ENCODE data around the gene EPHB1. TPM values are rescaled to one million over a fixed set of nuclear protein-coding genes. Genes with fewer than 3 reads are reported as not detected.

EPHB1 gene
- total RNA-seq, 4 donors from 2014 or later, result 0.82 to 2.2 (median 1.2) TPM

- H3K36me3 ChIP-seq, result no peaks in the 10 kb centered on the region
- H3K4me1 ChIP-seq, result no peaks in the 10 kb centered on the region
- DNase-seq, result no peak
- H3K27me3 ChIP-seq, result no peaks in the 10 kb centered on the region
- intact Hi-C loops (cut with DNase I; ENCODE audit: low total_unique reads) (no loop called here), in situ Hi-C loops (cut with MboI; ENCODE audit: low pct_ligation_motif_present in 1 of 4, low pct_unique_long_range_greater_than_20kb in 1 of 4, low sequenced_read_pairs in 3 of 4) (no loop called here)
- no peak overlapping the region for H3K27ac ChIP-seq
- no peaks in the 10 kb centered on the region for H3K9me3 ChIP-seq
- WGBS, 2 donors (ENCODE audit: low coverage in 1 of 2), result 83 to 85% methylated on average over 4 to 5 of the region's 5 CpGs
- TF ChIP-seq CTCF (IDR thresholded peaks at IDR 0.05) (no peak), EP300 (IDR thresholded peaks at IDR 0.05; ENCODE audit: low read depth) (no peak), POLR2AphosphoS5 (IDR thresholded peaks at IDR 0.05) (no peak), POLR2A (IDR thresholded peaks at IDR 0.05) (no peak)
- H3K4me3 ChIP-seq, result no peak overlapping the region
Measured at GRCh38 chr3:135155791-135156190, 360.7 kb downstream of the EPHB1 start.

GRCh38 chr3:135157045-135157740 is 362.1 kb downstream of the EPHB1 start:
- H3K9me3 ChIP-seq, result no peaks in the 10 kb centered on the region
- in situ Hi-C loops (cut with MboI; ENCODE audit: low pct_ligation_motif_present in 1 of 4, low pct_unique_long_range_greater_than_20kb in 1 of 4, low sequenced_read_pairs in 3 of 4) (no loop called here), intact Hi-C loops (cut with DNase I; ENCODE audit: low total_unique reads) (no loop called here)
- H3K27ac ChIP-seq, result no peak overlapping the region
- no peak overlapping the region for H3K4me3 ChIP-seq
- H3K27me3 ChIP-seq, result no peaks in the 10 kb centered on the region
- TF ChIP-seq EP300 (IDR thresholded peaks at IDR 0.05; ENCODE audit: low read depth) (no peak), POLR2AphosphoS5 (IDR thresholded peaks at IDR 0.05) (no peak), CTCF (IDR thresholded peaks at IDR 0.05) (no peak), POLR2A (IDR thresholded peaks at IDR 0.05) (no peak)
- WGBS, 2 donors (ENCODE audit: low coverage in 1 of 2), result 37 to 62% methylated on average over 4 to 6 of the region's 6 CpGs
- DNase-seq, result no peak
- H3K4me1 ChIP-seq, result no peaks in the 10 kb centered on the region
- no peaks in the 10 kb centered on the region for H3K36me3 ChIP-seq

GRCh38 chr3:135158520-135158919 is 363.5 kb downstream of the EPHB1 start:
- intact Hi-C loops (cut with DNase I; ENCODE audit: low total_unique reads) (no loop called here), in situ Hi-C loops (cut with MboI; ENCODE audit: low pct_ligation_motif_present in 1 of 4, low pct_unique_long_range_greater_than_20kb in 1 of 4, low sequenced_read_pairs in 3 of 4) (no loop called here)
- TF ChIP-seq POLR2AphosphoS5 (IDR thresholded peaks at IDR 0.05), result no peak
- no peak for TF ChIP-seq CTCF (IDR thresholded peaks at IDR 0.05)
- TF ChIP-seq EP300 (IDR thresholded peaks at IDR 0.05; ENCODE audit: low read depth), result no peak
- TF ChIP-seq POLR2A (IDR thresholded peaks at IDR 0.05), result no peak
- H3K4me3 ChIP-seq, result no peak overlapping the region
- WGBS, 2 donors (ENCODE audit: low coverage in 1 of 2), result 72 to 84% methylated on average over 5 of the region's 5 CpGs
- no peak overlapping the region for H3K27ac ChIP-seq
- H3K36me3 ChIP-seq, result no peaks in the 10 kb centered on the region
- H3K9me3 ChIP-seq, result no peaks in the 10 kb centered on the region
- DNase-seq, result no peak
- no peaks in the 10 kb centered on the region for H3K27me3 ChIP-seq
- no peaks in the 10 kb centered on the region for H3K4me1 ChIP-seq

- 26 to 27% methylated on average over 2 of the region's 2 CpGs for WGBS, 2 donors (ENCODE audit: low coverage in 1 of 2)
- DNase-seq, result no peak
- Histone ChIP-seq H3K27ac (no peak overlapping the region), H3K9me3 (no peaks in the 10 kb centered on the region), H3K27me3 (no peaks in the 10 kb centered on the region), H3K4me3 (no peak overlapping the region), H3K4me1 (no peaks in the 10 kb centered on the region), H3K36me3 (no peaks in the 10 kb centered on the region)
- in situ Hi-C loops (cut with MboI; ENCODE audit: low pct_ligation_motif_present in 1 of 4, low pct_unique_long_range_greater_than_20kb in 1 of 4, low sequenced_read_pairs in 3 of 4), result no loop called here
- intact Hi-C loops (cut with DNase I; ENCODE audit: low total_unique reads), result no loop called here
- TF ChIP-seq CTCF (IDR thresholded peaks at IDR 0.05), result no peak
- no peak for TF ChIP-seq EP300 (IDR thresholded peaks at IDR 0.05; ENCODE audit: low read depth)
- TF ChIP-seq POLR2AphosphoS5 (IDR thresholded peaks at IDR 0.05), result no peak
- no peak for TF ChIP-seq POLR2A (IDR thresholded peaks at IDR 0.05)
Measured at GRCh38 chr3:135159681-135160247, 364.7 kb downstream of the EPHB1 start.

Data from transverse colon (tissue), 4 donors.